Stimulated activated CD8-positive, alpha-beta memory T cell treated with anti-CD3 and anti-CD28 coated beads, Interleukin-15, amount 100 ng/mL, for 24 hours (primary cell): ENCODE results near the gene ANKRD49.

ENCODE experiments used
- DNase-seq: peaks from one replicate; pipeline ENCODE4 v3.0.0-alpha.2; 2020; ENCODE audit warnings: low read depth

The ANKRD49 gene

DNA sequence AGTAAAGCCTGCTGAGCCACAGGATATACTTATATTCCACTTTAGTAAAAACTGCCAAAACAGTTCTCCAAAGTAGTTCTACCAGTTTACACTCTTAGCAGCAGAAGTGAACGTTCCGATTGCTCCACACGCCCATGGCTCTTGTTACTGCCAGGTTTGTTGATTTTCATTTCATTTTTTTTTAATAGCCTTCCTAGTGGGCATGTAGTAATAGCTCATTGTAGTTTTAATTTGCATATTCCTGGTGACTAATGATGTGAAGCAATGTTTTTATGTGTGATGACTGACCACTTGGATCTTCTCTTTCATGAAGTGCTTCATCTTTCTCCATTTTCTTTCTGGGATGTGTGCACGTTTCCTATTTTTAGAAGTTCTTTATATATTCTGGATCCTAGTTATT is 13.7 kb downstream of the ANKRD49 start:
- no peak for DNase-seq

DNA sequence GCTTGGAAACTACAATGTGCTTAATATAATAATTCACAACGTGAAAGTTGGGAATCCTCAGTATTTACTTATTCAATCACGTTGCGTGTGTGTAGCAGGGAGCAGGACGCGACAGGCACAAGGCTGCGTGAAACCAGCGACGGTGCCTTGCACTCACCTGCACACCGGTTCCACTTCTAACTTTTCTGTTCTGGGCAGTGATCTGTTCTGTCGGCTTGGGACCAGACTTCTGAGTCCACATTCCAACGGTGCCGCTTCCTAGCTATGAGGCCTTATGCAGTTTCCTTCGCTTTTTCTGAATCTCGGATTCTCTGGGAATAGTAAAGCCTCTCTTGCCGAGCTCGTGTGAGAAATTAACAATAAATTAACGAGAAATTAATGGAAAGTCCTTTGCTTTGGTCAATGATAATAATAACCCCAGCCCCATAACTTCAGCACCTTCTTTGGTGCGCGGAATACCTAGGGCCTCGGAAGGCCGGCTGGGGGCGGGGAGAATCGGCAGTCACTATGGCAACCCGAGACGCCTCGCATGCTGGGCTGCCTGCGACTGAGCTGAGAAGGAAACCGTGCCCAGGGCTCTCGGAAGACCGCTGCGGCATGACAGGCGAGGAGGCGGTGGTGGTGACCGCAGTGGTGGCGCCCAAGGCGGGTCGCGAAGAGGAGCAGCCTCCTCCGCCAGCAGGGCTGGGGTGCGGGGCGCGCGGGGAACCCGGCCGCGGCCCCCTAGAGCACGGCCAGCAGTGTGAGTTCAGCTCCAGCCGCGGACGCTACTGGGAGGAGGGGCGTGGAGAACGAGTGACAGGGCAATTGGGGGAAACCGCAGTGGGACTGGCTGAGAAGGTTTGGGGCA is 18.4 kb downstream of the ANKRD49 start, which contains the start of gene C11orf97:
C11orf97 (plus strand) TSS at position 530 of the 850 bp plus-strand sequence; CDS start at position 598, 68 bp downstream.
- peak; percentile 6 for DNase-seq

DNA sequence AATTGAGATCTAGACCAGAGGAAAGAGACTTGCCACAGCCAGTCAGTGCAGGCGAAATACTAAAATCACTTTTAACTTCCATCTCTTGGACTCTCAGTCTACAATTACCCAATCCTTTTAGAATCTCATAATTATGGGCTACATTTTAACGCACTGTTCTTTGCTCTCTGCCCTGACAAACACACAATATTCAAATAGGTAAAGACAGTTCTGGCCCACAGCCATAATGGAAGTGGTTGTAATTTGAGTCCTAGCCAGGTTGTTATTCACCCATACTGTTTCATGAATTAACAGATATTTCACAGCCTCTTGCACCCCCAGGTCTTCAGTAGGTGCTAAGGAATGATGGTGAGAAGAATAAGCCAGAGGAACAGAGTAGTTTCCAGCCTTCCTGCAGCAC is 19.3 kb downstream of the ANKRD49 start:
- no peak for DNase-seq

DNA sequence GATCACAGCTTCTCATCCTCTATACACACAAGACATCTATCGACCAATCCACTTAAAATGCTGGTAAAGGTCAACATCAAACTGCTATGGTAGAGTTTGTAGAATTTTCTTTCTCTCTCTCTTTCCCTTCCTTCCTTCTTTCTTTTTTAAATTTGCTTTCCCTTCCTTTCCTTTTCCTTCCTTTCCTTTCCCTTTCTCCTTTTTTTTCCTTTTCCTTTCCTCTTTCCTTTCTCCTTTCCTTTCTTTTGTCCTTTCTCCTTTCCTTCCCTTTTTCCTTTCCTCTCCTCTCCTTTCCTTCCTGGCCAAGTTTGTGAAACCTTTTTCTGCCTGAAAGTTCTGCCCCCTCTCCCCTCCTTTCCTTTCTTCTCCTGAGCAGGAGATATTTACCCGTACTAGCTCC is 21.6 kb downstream of the ANKRD49 start:
- DNase-seq, result no peak

DNA sequence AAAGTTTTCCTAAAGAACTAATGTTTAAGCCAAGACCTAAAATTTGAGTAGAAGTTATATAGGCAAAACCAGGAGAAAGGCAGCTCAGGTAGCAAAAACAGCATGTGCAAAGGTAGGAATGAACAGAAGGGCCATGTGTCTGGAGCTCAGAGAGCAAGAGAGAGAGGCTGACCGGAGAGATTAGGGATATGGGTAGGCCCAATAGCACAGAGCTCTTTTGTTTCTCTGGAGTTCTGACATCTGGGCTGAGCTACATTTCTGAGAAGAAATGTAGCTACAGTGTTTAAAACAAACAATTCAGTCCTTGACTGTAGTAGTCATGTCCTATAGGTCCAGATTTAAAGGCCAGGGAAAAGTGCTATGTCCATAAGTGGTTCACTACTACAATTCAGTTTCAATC is 22.9 kb downstream of the ANKRD49 start:
- no peak for DNase-seq

DNA sequence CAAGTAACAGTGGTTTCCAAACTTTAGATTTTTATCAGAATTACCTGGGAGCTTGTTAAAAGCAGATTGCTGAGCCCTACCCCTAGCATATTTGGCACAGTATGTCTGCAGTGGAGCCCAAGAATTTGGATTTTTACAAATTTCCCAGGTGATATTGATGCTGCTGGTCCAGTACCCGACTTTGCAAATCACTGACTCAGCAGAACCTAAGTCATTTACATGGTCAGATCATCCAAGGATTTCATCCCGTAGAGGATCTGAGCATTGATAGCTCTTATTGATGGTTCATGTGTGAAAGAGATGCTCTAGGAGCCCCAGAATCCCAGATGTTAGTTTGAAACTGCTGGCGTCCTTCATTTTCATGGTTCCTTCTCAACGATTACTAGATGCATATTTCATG is 24.5 kb downstream of the ANKRD49 start:
- DNase-seq, result no peak

DNA sequence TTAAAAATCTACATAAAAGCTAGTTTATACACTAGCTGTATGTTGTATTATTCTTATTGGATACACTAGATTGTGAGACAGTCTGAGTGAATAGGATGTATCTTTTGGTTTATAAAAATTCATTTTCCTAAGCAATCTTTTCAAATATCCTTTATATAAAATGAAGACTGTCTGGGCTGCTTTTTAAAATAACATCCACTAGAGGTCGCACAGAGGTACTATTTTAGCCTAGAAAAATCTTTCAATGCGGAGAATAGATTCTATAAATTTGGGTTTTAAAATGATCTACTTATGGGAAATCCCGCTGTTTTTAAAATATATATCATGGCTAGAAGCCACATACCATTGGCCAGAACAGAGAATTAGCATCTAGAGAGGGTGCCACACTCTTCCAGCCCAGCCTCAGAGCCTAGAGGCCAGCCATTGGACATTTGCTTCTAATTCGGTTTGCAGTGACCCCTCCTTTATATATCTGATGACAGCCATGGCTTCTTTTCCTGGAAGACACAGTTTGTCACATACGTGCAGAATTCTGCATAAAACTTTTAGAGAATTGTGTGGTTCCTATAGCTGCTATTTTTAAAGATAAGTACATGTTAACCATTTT is 25.8 kb downstream of the ANKRD49 start:
- DNase-seq, result no peak

DNA sequence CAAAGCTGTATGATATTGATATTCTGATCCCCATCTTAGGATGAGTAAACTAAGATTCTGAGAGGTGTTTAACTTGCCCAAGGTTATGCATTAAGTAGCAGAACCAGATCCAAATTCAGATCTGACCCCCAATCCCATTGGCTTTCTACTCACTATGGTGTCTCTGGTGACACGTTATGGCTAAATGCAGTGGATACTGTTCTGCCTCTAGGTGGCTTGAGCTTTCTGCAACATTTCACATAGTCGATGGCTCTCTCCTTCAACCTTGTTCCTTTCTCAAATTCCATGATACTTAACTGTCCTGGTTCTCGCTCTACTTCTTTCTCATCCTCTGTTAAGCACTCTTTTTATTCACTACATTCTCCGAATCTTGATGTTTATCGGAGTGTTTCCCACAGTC is 27.9 kb downstream of the ANKRD49 start:
- no peak for DNase-seq

DNA sequence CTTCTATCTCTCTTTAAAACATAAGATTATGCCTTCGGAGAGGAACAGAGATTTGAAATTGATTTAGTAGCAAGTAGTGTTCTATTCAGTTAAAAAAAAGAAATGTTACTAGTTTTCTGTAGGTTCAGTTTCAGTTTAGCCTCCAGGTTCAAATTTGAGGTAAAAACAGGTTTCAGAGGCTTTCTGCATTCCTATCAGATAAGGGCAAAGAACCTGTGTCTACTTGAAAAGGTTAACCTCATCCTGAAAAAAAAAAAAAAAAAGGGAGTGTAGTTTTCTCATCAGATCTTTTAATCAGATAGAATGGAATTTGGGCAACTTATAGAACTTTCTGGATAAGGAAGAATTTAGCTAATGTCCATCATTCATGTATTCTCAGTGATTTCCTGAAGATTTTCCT is 30.6 kb downstream of the ANKRD49 start:
- DNase-seq, result no peak

DNA sequence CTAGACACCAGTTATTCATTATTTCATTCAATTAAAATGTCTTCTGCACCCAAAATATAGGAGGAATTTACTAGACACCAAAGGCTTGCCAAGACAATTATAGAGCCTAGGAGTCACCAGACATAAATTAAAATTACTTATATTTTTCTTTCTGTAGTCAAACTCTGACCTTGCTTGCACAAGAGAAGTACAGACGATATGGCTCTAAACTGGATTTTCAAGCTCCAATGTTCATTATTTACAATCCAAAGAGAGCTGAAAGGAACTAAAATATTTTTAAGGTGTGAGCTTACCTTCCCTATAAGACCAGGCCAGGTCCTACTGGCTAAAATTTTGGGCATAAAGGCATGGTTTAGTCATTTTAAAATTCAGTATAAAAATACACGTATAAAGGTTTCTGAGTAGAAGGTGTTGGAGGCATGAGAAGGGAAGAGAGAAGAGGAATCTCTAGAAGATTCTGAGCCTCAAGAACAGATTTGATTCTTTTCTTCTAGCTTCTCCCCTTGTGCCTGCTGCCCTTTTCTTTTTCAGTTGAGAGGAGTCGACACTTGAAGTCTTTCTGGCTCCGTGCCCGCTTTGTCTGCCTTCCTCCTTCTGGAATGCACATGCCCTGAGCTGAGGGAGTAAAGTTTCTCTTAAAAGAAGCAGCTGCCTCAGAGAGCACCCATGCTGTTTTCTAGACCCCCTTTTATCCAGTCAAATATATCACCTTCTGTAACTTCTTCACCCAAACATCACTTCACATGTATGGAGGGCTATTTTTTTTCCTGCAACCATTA is 32.0 kb downstream of the ANKRD49 start:
- no peak for DNase-seq

DNA sequence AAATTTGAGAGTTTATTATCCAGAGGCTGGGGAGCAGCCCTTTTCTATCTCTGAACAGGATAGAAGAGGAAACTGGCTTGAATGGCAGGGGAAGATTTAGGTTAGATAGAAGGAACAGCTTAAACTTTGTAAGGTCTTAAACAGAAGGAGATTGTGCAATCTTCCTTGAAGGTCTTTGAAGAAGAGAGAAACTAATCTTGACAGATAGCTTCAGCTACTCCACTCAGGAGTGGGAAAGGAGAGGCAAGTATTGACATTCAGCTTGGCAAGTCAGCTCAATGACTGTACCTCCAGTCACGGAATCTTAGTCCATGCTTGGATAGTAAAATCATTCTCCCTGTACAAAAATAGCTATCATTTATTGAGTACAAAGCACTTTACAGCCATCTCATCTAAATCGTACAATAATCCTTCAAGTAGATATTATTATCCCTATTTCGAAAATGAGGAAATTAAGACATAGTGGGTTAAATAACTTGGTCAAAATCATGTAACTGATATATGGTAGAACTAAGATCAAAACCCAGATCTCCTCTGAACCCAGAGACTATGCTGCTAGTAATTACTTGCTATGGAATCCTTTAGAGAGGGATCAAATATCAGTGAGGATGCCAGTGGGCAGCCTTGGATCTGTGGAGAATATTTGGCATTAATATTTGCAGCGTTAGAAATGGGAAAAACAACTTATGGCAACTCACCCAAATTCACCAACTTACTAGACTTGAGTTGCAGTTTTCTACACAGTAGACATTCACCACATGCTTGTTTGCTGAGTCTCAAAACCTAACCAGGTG is 33.1 kb downstream of the ANKRD49 start:
- no peak for DNase-seq

DNA sequence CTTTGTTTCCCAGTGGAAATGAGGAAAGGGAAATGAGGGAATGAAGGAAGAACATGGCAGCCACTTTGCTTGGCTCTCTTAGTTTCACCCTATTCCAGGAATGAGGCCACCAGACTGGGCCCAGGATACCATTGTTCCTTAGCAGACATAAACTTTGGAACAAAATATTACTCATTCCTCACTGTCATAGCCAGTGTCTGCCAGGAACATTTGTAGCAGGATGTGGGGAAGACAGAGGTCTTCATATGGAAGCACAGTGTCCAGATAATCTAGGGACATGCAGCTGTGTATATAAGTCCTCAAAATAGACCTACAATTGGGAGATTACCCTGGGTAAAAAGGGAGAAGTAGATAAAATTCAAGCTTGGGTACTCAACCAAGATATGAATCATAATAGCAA is 34.8 kb downstream of the ANKRD49 start:
- DNase-seq, result no peak

DNA sequence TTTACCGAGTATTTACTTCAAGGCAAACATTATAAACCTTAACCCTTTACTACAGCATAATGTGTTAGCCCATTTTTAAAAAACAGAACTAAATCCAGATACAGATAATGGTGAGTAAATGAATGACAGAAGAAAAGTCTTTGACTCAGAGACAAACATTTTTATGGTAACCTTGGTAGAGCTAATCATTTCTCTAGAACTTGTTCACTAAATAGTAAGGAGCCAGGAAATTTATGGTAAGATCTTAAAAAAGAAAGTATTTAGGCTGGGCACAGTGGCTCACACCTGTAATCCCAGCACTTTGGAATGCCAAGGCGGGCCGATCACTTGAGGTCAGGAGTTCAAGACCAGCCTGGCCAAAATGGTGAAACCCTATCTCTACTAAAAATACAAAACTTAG is 38.4 kb downstream of the ANKRD49 start:
- no peak for DNase-seq

DNA sequence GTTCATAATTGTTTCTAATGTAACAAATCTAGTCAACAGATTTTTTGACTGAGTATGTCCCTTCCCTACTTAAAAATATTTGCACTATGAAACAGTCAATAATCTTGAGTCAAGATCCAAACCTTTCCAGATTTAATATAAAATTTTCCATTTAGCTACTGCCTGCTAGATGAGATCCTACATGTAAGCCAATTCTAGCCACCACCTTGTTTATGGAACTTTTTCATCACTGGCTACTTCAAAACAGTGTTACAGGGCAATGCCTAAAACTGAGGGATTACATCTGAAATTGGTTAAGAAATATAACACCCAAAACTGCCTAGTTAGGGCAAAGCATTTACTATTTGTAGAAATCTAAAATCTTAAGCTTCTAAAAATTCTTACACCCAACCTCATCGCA is 39.4 kb downstream of the ANKRD49 start:
- no peak for DNase-seq

DNA sequence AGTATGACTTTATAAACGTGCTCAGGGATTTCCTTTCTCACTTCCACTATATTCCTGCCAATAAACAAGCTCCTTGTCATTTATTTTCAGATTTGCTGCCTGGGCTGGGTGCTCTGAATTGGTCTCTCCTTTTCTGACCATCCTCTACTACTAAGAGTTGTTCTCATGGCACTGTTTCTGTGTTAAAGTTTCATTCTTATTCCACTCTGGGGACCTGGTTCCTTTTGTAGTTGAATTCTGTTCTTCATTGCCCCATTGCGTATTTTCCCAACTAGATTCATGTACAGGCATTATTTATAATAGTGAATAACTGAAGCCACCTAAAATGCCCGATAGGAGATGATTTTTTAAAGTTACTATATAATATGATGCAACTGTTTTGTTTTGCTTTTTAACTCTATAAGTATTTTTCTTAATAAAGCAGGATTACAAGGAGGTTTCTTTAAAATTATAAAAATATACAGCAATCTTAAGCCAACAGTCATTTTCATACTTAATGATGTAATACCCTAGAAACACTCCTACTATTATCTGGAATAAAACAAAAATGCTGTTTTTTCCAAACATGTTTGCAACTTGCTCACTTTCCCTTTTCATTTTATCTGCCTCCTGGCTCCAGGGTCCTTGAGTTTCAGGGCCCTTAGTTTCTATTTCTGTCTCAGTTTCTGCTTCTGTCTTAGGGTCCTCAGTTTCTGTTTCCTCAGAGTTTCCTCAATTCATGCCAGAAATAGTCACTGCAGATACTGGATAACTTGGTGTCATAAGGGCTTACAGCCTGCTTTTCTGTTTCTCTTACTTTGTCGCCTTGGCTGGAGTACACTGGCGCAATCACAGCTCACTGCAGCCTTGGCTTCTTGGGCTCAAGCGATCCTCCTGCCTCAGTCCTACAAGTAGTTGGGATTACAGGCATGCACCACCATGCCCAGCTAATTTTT is 40.2 kb downstream of the ANKRD49 start:
- DNase-seq, result no peak

DNA sequence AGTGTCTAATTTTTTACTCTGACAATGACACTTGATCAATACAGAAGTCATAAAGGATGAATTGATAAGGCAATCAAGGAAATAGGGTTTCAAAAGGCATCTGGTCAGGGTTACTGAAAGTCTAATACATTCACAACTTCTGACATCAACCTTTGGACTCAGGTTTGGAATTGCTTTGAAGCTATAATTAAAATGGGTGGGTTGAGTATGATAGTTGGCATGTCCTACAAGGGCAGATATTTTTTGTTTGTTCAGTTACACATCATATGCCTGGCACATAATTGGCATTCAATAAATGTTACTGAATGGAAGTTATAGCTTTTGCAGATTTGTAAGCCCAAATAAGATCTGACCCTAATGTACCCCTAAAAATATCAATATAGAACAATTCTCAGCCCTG is 42.6 kb downstream of the ANKRD49 start:
- DNase-seq, result no peak

DNA sequence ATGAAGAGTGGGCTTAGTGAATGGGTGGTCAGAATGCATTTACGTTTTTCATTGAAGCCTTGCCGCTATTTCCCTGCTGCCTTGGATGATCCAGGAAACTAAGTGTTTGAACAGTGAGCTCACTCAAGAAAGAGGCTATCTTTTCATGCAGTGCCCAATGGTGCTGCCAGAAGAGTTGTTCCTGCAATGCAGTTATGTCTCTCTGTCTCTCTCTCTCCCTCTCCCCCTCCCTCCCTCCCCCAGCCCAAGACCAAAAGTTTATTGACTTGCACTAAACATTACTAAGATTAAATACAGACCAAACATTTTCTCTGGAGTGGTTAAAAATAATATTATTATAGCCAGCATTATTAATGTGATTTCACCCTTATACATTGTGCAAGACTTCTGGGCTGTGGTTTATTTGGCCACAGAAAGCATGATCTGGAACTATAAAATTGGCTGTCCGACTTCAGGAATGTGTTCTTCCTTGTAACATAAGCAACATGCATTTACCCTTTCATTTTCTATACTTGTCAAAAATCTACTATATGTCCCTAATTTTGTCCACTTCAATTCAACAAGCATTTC is 43.3 kb downstream of the ANKRD49 start:
- no peak for DNase-seq

DNA sequence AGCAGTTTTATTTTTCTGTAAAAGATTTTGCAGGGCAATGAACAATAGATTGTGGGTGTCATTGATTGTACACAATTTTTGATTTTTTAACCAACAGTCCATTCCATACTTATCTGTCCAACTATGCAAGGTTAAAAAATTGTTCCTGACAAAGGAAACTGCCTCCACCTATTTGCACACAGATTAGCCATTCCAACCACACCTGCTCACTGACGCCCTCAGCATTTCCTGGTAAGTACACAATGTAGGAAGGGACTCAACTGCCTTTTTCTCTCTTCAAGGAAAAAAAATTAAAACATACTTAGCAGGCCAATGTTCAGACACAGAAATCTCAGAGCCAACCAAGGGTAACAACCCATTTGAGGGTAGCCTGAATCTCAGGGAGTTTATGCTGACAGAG is 45.6 kb downstream of the ANKRD49 start:
- no peak for DNase-seq

DNA sequence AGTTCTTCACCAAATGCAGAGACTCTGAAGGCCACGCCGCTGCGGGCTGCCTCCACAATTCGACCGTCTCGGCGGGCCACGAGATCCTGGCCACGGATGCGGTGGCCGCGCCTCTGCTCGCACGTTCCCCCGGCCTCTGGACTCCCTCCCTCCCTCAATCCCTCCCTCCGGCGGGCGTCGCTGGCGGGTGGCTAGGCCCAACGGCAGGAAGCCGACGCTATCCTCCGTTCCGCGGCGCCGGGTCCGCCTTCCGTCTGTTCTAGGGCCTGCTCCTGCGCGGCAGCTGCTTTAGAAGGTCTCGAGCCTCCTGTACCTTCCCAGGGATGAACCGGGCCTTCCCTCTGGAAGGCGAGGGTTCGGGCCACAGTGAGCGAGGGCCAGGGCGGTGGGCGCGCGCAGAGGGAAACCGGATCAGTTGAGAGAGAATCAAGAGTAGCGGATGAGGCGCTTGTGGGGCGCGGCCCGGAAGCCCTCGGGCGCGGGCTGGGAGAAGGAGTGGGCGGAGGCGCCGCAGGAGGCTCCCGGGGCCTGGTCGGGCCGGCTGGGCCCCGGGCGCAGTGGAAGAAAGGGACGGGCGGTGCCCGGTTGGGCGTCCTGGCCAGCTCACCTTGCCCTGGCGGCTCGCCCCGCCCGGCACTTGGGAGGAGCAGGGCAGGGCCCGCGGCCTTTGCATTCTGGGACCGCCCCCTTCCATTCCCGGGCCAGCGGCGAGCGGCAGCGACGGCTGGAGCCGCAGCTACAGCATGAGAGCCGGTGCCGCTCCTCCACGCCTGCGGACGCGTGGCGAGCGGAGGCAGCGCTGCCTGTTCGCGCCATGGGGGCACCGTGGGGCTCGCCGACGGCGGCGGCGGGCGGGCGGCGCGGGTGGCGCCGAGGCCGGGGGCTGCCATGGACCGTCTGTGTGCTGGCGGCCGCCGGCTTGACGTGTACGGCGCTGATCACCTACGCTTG is 50.2 kb downstream of the ANKRD49 start, which contains the start of gene FUT4:
FUT4 (plus strand) TSS at position 227 of the 951 bp plus-strand sequence; CDS start at position 440, 213 bp downstream.
- DNase-seq, result peak; percentile 40
